ENCODE results near the gene RETREG2.

The RETREG2 gene

GRCh38 chr2:219216535-219216915, 38.5 kb downstream of the RETREG2 start:
- DNase-seq: no peak

DNA sequence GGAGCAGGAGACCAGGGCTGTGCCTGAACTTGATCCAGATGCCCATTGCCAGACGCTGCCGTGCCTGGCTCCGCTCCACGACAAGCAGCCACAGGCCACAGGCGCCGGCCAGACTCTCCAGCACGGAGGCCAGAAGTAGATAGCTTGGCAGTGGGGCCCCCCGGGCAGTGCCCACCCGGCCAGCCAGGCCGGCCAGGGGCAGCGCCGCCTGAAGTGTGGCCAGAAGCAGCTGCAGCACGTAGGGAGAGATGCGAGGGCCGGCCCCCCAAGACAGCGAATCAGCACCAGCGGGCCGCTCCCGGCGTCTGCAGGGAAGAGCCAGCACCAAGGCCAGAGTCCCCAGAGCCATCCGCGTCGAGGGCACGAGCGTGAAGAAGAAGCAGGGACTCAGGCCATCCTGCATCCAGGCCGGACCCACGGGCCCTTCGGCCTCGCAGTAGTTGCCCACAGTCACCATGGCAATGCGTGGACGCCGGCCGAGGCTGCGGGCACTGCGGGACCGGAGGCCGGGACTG, 40.2 kb downstream of the RETREG2 start:
- peak; percentile 17 for DNase-seq

DNA sequence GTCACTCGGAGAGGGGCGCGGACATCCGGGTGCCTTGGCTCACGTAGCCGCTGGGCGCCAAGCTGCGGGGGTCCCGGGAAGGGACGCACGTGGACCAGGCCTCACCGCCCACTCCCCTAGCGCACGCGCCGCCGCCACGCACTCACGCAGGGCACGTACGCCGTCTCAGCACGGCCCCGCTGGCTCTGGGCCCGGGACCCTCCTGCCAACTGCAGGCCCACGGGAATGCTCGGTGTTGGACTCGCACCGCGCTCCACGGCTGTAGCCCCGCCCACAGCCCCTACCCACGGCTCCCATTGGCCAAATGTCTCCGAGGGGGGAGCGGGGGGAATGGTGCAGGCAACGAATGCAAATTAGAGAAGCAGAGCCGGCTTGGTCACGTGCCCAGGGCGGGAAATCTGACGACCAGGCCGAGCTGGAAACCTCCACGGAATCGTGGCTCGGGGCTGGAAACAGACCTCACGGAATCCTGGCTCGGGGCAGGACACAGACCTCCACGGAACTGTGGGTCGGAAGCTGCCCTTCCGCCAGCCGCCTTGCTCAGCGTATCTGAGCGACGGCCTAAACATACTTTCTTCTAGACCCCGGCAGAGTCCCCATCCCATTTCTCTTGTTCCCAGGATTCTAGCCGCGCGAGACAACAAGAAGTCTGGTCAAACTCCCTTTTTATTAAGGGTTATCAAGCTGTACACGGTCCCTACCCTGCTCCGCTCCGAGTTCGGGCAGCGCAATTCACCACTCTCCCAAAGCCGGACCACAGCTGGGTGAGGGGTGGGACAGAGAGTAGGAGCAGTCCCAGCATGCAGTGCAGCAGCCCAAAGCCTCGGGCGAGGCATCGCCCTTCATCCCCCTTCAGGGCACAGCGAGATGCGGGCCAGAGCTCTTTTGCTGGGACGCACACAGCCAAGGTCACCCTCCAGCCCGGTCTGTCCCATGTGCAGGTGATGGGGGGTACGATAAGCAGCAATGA, 40.9 kb downstream of the RETREG2 start, which contains the start of gene ABCB6:
ABCB6 (minus strand) TSS at position 227 of the 970 bp plus-strand sequence. CDS start 285 bp downstream, outside the sequence.
- DNase-seq: peak; percentile 89

DNA sequence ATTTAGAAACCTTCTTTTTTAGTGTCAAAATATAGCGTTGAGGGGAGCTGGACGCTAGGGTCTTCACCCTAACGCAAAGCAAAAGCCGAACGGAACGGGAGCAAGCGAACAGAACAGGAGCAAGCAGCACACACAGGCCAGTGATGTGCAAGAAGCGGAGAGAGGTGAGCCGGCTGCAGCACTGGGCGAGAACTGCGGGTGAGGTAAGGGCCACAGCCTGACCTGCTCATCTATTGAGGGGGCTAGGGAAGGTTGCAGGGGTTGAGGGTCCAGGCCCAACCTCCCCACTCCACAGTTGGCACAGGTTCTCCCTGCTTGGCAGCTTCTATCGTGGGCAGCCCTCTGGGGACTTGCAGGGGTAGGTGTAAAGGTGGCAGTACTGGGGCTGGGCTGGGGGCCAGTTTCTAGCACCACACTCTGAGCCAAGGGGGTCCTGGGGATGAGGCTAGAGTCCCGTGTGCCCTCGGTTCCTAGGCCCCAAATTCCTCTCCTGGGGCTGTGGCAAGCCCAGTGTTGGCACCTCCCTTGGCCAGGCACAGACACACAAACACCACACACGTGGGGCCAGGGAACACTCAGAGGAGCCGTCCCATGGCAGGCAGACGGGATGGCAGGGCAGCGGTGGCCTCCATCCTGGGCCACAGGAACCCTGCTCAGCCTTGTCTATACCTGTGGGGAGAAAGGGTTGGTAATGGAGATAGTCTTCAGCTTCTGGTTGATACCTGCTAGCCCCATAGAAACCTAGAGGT, 41.9 kb downstream of the RETREG2 start:
- no peak for DNase-seq

GRCh38 chr2:219220652-219221402, 42.8 kb downstream of the RETREG2 start:
- no peak for DNase-seq

DNA sequence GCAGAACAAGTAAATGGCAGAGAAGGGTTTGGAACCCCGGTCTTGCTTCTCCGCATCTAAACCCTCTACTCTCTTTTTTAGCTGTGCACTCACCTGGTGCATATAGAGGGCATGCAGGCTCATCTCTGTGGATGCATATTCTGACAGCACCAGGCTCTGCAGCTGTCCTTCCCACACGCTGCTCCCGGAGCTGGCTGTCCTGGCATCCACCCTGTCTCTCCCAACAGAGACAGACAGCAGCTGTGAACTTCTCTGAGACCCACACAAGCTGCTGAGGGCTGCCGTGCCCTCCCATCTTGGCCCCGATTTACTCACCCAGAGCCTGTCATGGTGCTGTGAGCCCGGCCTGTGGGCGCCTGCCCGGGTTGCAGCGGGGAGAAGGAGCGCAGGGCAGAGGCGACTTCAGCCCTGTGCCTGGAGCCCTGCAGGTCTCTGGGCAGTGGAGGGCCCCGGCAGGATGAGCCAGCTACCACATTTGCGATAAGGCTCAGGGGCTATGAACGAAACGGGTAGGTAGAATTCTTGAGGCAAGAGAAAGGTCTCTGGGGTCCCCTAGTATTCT, 44.0 kb downstream of the RETREG2 start:
- DNase-seq: no peak

- no peak for DNase-seq
Observed at GRCh38 chr2:219223831-219224610, 45.9 kb downstream of the RETREG2 start.

DNA sequence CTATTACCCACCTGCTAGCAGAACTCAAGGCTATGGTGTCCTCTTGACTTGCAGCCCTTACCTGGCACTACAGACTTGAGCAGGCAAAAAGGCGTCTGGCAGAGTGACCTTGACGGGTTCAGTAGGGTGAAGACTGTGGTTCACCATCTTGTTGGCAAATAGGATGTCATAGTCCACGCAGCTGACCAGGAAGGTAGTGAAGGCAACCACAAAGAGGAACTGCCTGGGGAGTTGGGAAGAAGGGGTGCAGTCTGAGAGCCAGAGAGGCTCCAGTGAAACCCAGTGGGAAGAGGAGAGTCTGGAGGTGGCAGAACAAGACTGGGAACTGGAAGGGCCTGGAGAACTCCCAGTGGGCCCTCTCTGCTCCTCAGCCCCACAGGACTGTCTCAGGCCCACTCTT, 47.3 kb downstream of the RETREG2 start:
- no peak for DNase-seq

DNA sequence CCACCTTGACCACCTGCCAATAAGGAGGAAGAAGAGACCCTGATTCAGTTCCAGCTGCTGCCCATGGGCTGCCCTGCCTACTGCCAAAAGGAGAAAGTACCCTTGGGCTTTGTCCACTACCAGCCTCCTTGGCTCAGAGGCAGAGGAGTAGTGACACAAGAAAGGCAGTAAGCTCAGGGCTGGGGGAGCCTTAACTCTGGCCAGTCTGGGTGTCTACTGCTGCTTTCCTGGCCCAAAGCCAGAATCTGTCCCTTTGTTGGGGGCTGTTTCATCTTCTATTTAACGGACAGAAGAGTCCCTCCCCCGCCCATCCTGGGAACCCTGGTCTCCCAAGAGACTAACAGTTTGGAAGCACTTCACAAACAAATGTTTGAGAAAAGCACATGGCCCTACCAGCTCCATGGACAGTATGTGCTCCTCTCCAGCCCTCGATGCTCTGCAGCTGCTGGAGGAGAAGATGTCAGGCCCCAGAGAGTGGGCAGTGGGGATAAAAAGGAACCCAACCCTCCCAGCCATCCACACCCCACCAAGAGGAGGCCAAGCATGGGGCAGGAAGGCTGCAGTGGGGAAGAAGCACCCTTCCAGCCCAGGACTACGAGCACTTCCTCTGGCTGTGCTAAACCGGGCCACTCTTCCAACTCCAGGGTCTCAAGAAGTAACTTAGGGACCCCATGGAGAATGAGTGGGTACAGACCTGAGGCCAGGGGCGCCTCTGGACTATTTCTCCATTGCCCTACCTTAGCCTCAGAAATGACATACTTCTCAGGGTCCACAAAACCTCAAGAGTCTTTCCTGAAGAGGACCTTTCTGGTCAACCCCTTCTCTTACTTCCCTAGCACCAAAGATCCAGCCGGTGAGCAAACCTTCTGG, 50.2 kb downstream of the RETREG2 start:
- DNase-seq: no peak

DNA sequence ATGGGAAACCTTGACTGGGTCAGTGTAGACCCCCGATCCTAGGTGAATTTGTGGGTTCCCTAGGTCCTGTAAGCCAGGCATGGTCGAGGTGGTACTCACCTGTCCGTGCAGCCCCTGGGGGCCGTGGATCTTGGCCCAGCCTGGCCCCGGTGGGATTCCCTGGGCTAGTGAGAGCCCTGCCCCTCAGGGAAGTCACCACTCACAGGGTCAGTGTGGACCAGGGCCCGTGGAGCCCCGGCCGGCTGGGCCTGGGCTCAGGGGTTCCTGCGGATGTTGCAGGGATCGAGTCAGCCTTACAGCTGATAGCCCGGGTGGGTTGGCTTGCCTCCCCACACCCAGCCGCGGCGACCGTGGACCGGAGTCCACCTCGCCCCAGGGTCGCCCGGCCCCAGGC, 50.8 kb downstream of the RETREG2 start:
- no peak for DNase-seq

GRCh38 chr2:219229305-219230058, 51.4 kb downstream of the RETREG2 start, which contains the start of the genes ANKZF1 and ATG9A:
Gene ANKZF1 (plus strand): TSS chr2:219229806. CDS start chr2:219230258, 452 bp downstream.
Gene ATG9A (minus strand): TSS chr2:219229636. CDS start chr2:219228024, 1,612 bp downstream.
- DNase-seq: peak; percentile 98

DNA sequence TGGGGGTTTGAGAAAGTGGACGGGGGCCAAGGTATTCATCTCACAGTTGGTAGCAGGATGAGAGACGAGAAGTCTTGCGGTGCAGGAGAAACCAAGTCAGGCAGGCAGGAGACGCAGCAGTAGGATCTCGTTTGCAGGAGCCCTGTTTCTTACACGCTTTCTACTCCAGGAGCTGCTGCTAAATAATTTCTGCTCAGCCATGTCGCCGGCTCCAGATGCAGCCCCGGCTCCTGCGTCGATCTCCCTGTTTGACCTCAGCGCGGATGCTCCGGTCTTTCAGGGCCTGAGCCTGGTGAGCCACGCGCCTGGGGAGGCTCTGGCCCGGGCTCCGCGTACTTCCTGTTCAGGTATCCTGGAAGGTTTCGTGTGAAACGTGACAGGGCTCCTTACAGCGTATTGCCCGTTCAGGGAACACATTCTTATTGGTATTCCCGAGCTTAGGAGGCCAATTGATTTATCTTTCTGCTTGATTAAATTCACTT, 52.0 kb downstream of the RETREG2 start:
- DNase-seq: peak; percentile 29

DNA sequence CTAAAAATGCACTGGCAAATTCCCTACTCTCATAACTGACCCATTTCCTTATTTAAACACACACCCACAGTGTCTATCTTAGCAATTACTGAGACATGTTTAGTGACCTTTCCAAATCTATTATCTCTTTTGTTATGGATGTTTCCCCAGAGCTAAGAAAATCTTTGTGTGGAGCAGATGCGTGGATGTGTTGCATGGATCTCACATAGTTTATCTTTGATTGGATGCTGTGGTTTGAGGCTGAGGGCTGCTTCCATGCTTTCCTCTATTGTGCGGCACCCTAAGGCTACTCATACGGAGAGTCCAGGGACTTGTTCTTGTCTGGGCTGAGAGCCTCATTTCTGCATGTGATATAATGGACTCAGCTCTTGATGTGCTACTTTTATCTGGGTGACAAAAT, 56.3 kb downstream of the RETREG2 start:
- no peak for DNase-seq
